Esophagus squamous epithelium (tissue), 4 donors: Measurements from ENCODE around the gene PIGR.

Source experiments
- CTCF ChIP-seq, 6 experiments: fragments of 450-650 bp in 4 of 6; fragments of 200-600 bp in 2 of 6; sonication (generic) in 2 of 6; IDR thresholded peaks; one replicate each; pipeline ENCODE4 v1.5.1; 2016 to 2019; ENCODE audit warnings: antibody characterized with exemption in 6 of 6, mild to moderate bottlenecking in 4 of 6, moderate library complexity in 4 of 6
- POLR2A ChIP-seq, 4 donors: fragments of 450-650 bp; IDR thresholded peaks; one replicate each; pipeline ENCODE4 v1.6.1; 2017; ENCODE audit warnings: antibody characterized with exemption in 4 of 4, mild to moderate bottlenecking in 4 of 4, moderate library complexity in 3 of 4

DNA sequence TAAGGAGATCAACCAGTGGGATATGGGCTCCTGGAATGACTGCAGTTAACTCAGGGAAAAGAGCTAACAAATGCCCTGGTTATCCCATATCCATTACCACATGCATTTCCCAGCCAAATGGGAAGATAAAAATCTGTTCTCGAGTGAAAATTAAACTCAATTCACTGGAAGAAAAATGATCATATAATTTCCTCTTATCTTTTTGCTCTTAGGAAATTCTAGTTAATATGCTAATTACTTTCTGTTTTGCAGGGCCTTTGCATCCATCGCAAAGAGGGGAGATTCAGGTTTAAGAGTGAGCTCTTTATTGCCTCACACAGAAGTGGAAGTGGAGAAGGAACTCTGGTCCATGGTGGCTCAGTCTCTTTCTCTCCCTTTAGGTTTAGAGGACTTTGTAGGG lies 52.9 kb downstream of the PIGR start:
- TF ChIP-seq CTCF (IDR thresholded peaks at IDR 0.05) = no peak
- TF ChIP-seq POLR2A (IDR thresholded peaks at IDR 0.05) = no peak
